GM19023 (cell line): Measurements from ENCODE around the gene CACNA2D1.

ENCODE experiments used
- ATAC-seq: cut with Tn5 transposase; IDR thresholded peaks from one replicate; pipeline ENCODE4 v1.9.1; 2021; ENCODE audit warnings: mild to moderate bottlenecking, moderate library complexity; ENCODE audit not compliant: unreplicated experiment

The CACNA2D1 gene

DNA sequence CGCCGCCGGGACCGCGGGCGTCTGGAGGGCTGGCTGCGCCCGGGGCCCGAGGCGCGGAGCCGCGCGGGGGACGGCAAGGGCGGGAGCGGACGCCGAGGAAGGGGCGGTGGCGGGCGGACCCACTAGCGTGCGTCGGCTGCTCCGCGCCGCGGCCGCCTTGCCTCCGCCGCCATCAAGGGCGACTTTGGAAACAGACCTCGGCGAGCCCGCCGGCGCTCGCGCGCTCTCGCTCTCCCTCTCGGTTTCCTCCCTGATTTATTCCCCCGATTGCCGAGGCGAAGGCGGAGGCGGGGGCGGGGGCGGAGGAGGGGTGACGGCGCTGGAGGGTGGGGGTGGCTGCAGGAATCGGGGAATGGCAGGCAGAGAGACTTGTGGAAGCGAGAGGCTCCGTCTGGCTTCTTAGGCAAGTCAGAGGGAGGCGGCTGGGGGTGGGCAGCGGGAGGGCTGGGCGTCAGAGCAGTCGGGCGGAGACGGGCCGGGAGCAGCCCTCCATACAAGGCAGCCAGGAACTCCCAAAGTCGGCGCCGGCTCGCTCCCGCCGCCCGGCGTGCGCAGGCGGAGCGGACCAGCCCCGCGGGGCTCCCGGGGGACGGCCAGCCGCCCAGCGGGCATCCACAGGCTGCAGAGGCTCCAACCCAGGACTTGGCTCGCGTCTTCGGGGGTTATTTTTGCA, at the start of gene CACNA2D1:
TSS of gene CACNA2D1 (minus strand) at position 231 of the 673 bp plus-strand sequence.
- no peak for ATAC-seq

DNA sequence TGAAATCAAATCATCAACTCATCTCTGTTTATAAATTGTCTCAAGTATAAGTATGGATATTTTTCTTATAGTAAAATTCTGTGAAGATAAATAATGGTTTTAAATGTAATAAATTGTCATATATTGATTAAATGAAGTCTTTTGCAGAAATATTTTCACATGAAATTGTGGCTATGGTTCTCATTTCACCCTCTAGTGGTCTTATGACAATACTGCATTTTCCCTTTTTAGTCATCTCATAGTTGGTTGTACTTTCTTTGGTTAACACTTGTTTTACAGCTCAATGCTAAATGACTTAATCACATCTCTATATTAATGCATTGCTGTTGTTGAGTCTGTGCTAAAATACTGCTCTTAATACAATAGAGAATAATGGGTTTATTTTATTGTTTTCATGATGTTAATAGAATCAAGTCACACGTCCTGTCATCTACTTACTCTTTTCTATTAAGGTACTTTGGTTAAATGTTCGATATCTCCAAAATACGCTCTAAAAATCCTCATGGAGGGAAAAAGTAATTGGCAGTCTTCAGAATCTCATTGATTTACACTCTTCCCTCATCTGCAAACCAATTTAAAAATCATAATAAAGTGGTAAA, 38.0 kb upstream of the CACNA2D1 start:
- no peak for ATAC-seq

DNA sequence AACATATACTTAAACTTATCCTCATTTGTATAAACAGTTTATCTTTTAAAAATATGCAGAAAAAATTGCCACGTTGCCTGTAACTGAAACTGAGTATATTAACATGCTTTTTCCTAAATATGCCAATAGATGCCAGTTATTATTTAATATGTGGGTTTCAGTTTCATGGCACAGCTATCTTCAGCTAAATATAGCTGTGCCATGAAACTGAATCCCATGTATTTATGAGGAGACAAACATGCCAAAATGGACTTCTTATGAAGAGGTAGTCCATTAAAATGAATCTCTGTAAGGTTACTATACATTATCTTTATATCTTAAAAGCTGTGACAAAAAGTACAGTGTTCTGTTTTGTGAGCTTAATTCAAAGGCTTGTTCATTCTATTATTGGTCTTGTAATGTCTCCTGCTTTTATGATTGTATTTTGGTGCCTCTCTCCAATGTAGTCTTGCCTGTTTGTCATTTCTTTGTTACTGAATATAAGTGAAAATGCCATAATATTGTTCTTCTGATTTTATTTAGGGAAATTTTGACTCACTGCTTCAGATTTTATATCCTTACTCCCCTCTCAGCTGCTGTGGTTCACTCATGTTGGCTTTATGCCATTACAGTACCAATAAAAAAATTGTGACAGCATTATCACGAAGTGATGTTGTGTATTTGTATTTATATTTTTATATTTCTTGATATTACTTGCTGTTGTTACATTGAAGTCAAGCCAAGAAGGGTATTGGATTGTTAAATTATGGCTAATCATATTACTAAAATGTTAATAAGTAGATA, 34.3 kb upstream of the CACNA2D1 start:
- ATAC-seq, result no peak

DNA sequence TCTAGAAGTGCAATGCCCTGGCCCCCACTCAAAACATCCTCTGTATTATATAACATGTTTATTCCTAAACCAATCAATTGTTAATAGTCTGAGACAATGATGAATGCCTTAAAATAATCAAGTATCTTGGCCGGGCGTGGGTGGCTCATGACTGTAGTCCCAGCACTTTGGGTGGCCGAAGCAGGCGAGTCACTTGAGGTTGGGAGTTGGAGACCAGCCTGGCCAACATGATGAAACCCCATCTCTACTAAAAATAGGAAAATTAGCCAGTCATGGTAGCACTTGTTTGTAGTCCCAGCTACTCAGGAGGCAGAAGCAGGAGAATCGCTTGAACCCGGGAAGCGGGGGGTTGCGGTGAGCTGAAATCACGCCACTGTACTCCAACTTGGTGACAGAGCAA, 29.4 kb upstream of the CACNA2D1 start:
- ATAC-seq, result no peak

DNA sequence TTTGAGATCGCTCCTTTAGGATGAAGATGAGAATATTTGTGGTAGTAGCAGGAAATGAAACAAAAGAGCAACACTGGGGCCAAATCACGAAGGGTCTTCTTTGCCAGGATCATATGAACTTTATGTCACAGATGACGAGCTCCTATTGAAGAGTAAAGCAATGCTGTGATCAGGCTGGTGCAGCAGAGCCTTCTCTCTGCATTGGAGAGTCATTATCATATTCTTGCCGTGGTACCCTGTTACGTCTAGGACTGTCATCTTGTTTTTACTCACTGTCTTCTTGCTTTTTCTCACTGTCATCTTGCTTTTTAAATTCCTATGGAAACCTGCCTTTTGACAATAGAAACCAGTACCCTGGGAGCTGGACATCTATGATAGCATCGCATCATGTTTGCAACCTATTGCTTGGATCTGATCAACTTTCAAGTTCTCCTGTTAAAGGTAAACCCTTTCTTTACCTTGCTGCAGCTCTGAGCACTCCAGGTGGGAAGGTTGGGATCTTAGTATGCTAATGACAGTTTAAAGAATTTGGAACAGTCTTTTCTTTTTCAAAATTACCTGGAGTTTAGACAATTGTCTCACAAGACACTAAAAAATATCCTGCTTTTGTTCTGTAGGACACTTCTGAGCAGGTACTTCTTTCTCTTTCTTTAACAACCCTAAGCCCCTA, 27.9 kb upstream of the CACNA2D1 start:
- ATAC-seq, result no peak

DNA sequence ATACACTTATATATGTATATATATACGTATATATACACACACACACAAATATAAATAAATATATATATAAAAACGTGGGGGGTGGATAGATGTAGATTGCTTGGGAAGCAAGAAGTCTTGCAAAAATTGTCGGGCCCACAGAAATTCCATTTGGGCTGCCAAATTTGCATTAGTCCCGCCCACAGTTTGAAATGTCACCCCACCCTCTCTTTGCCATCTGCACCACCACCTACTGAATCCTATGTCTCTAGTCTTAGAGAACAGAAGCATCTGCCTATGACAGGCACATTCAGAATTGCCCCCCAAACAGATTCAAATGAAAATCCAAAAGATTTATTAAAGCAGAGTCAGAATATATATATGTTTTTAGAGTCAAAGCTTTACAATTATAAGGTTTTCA, 25.6 kb upstream of the CACNA2D1 start:
- ATAC-seq, result no peak

DNA sequence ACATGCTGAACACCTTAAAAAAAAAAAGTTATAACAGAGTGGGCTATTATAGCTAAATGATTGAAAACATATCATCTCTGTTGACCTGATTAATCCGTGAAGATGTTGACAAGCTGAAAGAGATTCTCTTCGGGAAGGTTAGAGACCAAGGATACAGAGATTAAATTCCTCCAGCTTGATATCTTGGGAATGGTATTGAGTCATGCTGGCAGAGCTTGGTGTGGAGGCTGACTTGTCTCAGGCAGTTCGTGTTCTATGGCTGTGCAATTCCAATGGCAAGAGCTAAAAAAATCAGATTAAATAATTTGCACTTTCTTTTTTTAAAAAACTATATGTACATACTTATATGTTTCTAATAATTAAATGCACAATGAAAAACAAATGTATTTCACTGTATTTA, 24.9 kb upstream of the CACNA2D1 start:
- no peak for ATAC-seq

DNA sequence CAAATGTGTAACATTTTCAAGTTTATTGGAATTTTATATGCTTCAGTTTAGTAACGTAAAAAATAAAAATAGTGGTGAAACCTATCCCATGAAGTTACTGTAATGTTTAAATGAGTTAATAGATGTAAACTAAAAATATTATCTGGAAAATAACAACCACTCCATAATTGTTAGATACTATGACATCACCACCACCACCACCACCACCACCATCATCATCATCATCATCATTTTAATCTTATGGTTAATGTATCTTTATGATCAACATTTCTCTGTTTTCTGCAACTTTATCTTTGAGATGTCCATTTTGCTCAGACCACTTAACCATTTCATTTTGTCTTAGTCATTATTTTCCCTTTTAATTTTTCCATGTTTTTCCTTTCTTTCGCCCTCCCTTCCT, 23.4 kb upstream of the CACNA2D1 start:
- no peak for ATAC-seq

DNA sequence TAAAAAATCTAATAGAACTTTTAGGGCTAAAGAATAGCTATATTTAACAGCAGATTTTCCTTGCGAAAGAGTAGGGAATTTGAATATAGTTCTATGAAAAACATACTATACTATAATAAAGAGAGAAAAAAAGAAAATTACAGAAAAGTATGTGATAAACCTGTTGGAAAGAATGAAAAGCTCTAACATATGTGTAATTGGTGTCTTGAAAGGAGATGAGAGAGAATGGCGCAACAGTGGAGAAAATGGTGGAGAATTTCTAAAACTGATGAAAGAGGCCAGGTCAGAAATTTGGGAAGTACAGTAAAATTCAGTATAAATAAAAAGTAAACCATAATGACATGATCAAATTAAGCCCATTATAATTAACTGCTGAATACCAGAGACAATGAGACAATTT, 20.8 kb upstream of the CACNA2D1 start:
- no peak for ATAC-seq

DNA sequence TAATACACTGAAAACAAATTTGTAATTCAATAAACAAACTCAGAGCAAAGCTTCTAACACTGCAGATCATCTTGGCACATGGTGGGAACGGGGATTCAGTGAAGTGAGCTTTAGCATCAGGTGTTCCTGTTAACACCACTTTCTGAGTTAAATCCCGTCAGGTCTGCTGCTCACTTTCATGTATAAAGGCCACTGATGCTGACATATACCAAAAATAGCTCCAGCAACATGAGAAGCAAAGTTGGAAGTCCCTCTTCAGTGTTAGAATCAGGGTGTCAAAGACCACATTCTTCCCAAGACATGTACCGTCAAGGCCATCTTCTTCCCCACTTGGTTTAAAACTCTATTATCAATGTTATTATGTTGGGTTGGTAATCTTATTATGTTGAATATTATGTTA, 11.7 kb upstream of the CACNA2D1 start:
- ATAC-seq, result no peak

DNA sequence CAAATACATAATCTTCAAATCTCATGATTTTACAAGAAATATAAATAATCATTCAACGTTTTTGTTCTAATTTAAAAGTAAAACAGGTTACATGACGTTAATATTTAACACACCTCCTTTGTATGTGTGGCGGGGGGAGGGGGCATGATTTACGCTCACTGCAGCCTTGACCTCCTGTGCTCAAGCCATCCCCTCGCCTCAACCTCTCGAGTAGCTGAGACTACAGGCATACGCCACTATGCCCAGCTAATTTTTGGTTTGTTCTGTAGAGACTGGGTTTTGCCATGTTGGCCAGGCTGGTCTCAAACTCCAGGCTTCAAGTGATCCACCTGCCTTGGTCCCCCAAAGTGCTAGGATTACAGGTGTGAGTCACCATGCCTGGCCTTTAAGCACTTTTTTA, 7.2 kb upstream of the CACNA2D1 start:
- no peak for ATAC-seq

DNA sequence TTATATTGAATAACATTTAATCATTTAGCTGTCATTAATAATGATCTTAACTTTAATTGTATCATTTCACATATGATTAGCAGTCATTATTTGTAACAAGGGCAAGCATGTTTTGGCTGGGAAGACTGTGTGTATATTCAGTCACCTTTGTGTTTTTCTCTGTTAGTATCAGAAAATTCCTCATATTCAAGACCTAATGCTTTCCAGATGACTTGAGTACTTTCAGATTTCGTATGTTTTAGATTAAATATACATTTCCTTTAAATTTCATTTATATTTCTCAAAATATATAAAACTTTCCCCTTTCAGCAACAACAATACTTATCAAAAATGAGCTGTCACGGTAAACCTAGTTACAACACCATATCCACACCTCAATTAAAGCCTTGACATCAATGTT, 6.3 kb upstream of the CACNA2D1 start:
- ATAC-seq, result no peak

DNA sequence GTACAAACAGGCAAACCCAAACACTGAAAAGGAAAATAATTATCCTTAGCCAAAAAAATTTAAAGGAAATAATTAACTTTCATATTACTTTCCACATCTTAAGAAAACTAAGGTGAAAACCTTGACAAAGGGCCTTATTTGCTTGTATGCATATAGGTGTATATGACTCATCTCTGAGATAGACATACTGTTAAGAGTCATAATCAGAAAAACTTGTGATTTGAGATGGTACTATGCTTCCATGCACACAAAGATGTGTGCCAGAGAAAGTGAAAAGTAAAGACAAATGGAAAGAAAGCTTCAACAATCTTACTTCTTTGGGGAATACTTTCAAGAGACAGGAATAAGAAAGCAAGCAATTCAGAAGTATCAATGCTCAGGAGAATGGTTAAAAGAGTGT, 3.3 kb upstream of the CACNA2D1 start:
- ATAC-seq, result no peak

DNA sequence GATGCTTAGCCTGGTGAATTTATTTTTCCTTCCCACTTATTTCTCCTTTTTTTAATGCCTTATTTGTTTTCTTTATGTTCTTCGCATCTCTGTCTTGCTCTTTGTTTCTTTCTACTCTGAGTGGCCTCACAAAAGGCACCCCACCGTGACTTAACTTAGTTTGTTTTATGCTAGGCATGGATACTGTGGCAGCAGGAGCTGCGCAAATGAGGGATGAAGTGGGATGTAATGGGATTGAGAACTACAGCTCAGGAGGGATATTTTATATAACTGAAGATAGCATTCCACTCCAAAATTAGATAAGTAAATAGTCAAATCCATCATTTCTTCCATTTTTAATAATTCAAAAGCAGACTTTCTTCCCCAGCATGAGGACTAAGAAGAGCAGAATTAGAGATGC, 1.7 kb upstream of the CACNA2D1 start:
- ATAC-seq, result no peak

DNA sequence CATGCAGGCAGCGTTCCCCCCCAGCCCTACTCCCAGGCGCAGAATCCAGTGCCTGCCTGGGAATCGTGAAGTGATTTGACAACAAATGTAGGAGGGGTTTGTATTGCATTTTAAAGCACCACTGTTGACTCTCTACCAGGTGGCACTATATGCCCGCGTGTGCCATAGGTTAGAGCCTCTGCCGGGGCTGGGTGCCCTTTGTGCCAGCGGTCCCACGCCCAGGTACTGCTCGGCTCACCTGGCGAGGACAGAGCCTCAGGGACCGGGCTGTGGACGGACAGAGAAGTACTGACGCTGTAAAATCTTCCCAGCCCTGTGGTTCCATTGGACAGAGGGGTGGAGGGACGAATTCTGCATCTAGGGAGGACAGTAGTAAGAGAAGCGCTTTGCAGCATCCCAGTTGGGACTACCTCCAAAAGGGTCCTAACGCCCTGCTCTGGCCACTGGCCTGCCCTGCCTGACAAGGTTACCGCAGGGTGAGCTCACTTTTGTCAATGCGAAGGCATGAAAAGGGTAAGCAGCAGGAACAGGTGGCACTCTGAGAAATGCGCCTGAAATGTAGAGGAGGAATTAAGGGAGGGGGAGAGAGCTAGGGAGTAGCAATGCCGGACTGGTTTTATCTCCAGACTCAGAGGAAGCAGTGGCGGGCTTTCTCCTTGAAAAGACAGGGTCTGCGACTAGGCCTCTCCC, 788 bp upstream of the CACNA2D1 start:
- ATAC-seq, result no peak

DNA sequence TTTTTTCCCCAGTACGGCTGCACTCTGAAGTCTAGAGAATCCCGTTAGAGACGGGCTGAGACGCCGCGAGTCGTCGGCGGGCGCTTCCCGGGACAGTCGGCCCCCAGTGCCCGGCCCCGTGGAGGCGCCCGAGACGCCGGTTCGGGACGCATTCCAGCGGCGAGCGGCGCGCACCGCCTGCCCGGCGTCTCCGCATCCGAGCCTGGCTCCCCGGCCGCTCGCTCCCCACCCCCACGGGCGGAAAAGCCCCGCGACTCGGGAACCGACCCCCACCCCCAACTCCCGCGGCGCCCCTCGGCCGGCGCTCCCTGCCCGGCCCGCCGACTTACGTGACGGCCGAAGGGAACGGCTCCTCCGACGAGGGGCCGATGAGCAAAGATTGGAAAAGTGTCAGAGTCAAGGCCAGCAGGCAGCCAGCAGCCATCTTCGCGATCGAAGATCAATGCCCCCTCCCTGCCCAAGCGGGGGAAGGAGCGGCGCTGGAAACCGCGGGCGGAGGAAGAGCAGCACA, 486 bp downstream of the CACNA2D1 start:
- ATAC-seq, result no peak

DNA sequence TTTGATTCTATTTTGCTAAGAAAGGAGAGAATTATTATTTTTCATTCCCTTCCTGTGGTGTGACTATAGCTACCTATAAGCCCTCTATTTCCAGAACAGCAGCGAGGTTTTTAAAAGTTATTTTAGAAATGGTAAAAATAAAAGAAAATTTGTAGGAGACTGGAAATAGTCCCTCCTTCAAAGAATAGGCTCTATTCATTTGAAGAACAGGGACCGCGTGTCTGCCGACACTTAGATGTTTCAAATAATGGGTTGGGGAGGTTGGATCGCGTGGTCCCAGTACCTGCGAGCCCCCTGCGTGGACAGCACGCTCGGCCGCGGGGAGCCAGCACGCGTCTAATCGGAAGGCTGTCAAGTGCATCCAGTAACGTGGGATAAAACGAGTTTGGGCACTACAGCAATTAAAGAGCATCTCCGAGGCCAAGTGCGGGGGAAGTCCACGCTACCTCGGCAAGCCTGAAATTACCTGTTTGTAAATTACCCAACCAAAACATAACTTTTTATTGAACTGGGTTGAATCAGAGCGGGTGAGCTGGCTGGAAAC, 1.0 kb downstream of the CACNA2D1 start:
- no peak for ATAC-seq

DNA sequence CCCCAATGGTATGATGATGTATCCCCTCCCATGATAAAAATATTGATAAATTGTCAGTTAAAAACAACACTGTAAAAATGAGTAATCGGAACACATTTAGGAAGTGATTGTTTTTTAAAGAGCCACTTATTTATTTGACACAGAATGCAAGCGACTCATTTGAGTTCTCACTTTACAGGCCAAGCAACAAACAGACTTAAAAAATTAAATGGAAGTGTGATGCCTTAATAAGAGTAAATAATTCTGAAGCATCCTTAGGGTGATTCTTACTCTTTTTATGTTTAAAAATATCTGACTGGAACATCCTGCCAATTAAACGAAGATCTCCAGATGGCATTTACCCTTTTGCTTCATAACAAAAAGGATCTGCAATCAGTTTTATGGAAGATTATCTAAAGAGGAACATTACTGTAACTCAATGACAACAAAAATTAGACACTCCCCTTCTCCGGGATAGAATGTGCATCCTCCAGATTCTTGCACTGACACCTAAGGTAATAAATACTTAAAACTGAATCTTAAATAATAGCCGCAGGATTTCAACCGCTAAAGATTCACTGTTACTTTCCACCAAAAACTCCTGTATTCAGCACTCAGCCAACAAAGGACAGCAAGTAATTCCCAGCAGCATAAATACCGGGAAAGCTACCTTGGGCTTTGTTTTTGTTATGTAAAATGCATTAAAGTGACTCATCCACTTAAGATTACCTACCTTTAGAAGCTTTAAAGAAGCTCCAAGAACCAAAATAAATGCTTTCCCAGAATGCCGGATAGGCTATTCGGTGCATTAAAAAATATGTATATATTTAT, 1.7 kb downstream of the CACNA2D1 start:
- no peak for ATAC-seq

DNA sequence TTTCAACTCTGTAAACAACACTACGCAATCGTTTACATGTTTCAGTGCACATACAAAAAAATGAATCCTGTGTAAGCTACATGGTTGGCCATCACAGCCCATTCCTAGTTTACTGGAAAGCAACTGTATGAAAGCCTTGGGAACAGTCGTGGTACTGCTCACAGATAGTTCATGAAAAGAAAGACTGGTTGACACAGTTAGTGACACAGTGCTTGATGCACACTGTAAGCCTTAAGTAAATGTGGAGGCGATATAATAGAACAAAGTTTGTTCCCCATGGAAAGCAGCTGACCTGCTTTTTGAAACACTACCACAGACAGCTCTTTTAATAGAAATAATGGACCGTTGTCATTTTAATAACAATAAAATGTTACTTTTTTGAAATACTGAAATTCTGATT, 5.1 kb downstream of the CACNA2D1 start:
- ATAC-seq, result no peak

DNA sequence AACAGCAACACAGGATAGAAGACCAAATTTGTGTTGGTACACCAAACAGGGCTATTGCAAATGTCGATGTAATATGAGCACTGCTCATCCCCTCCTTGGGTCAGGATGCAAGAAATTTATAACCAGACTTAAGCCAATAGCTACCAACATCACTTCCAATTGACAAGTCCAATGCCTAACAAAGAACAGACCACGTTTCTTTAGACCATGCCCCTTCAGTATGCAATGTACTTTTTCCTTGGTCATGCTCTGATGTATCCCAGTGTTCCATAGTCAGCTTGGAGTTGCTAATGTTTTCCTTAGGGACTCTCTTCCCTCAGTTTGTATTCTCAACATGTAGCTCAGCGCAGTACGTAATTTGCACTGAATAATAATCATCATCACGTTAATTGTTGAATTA, 7.8 kb downstream of the CACNA2D1 start:
- no peak for ATAC-seq
